ENCODE measurements around the gene DCP1A. TPM values are rescaled to one million over a fixed set of nuclear protein-coding genes. Genes with fewer than 3 reads are reported as not detected.
"Not testable (repeated sequence)": the region's sequence is repeated elsewhere in the genome, so short reads cannot be mapped to it uniquely, and the experiment has no call there.

DCP1A gene
- total and polyA plus RNA-seq, 8 donors: 18.7 to 37.3 (median 32.9) TPM

DNA sequence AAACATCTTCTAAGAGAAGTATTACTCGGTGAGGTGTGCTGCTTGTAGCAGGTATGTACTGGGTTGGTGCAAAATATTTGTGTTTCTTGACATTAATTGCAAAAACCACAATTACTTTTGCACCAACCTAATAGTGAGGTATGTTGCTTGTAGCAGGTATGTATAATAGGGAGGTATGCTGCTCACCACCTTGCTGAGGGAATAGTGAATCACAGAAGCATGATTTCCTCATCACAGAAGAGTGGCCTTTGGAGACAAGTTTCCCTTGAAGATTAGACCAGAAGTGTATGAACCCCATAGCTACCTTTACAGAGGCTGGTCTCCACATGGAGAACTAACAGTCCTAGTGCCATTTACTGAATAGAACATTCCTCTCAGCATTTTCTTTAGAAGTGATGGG is 15.5 kb downstream of the DCP1A start:
- TF ChIP-seq, protein P1, sequence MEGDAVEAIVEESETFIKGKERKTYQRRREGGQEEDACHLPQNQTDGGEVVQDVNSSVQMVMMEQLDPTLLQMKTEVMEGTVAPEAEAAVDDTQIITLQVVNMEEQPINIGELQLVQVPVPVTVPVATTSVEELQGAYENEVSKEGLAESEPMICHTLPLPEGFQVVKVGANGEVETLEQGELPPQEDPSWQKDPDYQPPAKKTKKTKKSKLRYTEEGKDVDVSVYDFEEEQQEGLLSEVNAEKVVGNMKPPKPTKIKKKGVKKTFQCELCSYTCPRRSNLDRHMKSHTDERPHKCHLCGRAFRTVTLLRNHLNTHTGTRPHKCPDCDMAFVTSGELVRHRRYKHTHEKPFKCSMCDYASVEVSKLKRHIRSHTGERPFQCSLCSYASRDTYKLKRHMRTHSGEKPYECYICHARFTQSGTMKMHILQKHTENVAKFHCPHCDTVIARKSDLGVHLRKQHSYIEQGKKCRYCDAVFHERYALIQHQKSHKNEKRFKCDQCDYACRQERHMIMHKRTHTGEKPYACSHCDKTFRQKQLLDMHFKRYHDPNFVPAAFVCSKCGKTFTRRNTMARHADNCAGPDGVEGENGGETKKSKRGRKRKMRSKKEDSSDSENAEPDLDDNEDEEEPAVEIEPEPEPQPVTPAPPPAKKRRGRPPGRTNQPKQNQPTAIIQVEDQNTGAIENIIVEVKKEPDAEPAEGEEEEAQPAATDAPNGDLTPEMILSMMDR (IDR thresholded peaks at IDR 0.05): no peak
- H3K4me3 ChIP-seq: no peak overlapping the region
- no peaks in the 10 kb centered on the region for H3K27me3 ChIP-seq
- H3K27ac ChIP-seq: no peak overlapping the region
- H3K9me3 ChIP-seq: no peaks in the 10 kb centered on the region
- ATAC-seq: no peak
- intact Hi-C loops (cut with DNase I): no loop called here
- no peak for DNase-seq
- H3K4me1 ChIP-seq: peaks cover 0 to 21% of the 10 kb centered on the region in 2 donors
- H3K36me3 ChIP-seq: peaks cover 0 to 54% of the 10 kb centered on the region in 2 donors

DNA sequence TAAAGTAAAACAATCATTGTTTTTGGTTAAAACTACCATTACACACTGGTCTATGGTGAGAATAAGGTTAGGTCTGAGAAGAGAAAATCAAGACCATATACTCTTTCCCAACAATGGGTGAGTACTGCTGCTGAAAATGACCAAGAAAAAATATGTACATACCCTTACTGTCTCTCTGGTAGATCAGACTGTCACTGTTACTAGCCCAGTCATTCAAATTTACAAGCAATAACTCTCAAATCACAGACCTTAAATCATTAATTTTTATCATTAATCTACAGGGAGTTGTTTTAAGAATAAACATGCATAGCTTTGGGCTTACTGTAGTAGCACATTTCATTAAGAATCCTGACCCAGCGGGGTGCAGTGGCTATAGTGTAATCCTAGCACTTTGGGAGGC is 17.4 kb downstream of the DCP1A start:
- peaks cover 0 to 44% of the 10 kb centered on the region in 2 donors for H3K36me3 ChIP-seq
- ATAC-seq (no peak), DNase-seq (no peak)
- H3K9me3 ChIP-seq: no peaks in the 10 kb centered on the region
- H3K4me3 ChIP-seq: no peak overlapping the region
- no peak overlapping the region for H3K27ac ChIP-seq
- TF ChIP-seq, protein P1 (IDR thresholded peaks at IDR 0.05): no peak
- intact Hi-C loops (cut with DNase I): no loop called here
- peaks cover 0 to 29% of the 10 kb centered on the region in 2 donors for H3K4me1 ChIP-seq
- H3K27me3 ChIP-seq: no peaks in the 10 kb centered on the region

DNA sequence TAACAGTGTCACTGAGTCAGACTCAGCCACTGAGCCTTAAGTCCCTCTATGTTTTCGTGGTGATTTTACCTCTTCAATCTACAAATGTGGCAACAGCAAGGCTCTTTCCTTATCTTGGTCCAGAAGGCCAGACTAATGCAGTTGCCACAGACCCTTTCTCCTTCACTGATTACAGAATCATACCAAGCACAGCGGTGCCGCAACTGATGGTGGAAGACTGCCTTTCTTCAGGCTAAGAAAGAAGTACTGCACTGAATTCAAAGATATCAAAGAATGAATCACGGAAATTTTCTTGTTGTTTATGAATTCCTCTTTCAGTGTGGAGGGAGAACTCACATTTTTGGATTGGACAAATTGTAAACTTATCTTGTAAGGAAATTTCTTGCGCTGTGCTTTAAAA is 18.6 kb downstream of the DCP1A start:
- peaks cover 0 to 32% of the 10 kb centered on the region in 2 donors for H3K36me3 ChIP-seq
- peak overlapping the region in 1 of 2 donors; percentile 49 for H3K27ac ChIP-seq
- no peaks in the 10 kb centered on the region for H3K27me3 ChIP-seq
- H3K9me3 ChIP-seq: no peaks in the 10 kb centered on the region
- intact Hi-C loops (cut with DNase I): no loop called here
- ATAC-seq: peak; percentile 22
- DNase-seq: no peak
- TF ChIP-seq, protein P1 (IDR thresholded peaks at IDR 0.05): no peak
- no peak overlapping the region for H3K4me3 ChIP-seq
- peaks cover 0 to 36% of the 10 kb centered on the region in 2 donors for H3K4me1 ChIP-seq

DNA sequence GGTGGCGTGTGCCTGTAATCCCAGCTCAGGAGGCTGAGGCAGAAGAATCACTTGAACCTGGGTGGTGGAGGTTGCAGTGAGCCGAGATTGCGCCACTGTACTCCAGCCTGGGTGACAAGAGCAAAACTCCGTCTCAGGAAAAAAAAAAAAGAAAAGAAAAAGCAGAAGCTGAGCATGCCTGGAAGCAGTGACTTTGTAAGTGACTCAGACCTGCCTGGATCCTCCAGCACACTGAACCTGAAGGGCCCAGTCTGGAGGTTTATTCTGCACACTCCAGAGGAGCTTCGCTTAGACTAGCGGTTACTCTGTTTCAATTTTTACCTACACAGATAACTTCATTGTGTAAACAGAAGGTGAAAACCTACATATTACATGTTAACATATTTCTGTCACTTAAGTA is 19.4 kb downstream of the DCP1A start:
- intact Hi-C loops (cut with DNase I); H3K4me3 ChIP-seq; H3K9me3 ChIP-seq; H3K27me3 ChIP-seq: not testable (repeated sequence)
- Histone ChIP-seq H3K27ac (peak overlapping the region in 1 of 2 donors; percentile 49), H3K4me1 (peaks cover 0 to 36% of the 10 kb centered on the region in 2 donors), H3K36me3 (peaks cover 0 to 25% of the 10 kb centered on the region in 2 donors)
- DNase-seq: peak in 1 of 4 donors; percentile 42
- ATAC-seq: peak; percentile 90

DNA sequence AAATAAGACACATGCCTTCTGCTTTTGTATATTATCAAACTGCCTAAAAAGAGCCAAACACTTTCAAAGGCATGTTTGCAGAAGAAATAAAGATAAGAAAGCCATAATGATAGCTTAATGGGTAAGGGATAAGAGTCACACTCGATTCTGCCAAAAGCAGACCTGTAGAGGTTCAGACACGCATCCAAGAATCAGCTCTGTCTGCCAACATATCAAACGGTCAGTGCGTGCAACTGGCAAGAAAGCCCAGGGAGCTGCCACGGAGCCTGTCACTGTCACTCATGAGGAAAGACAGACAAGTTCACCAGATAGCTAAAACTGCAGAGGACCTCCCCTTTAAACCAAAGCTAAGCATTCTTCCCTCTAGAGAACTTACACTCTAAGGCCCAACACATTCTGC is 23.2 kb downstream of the DCP1A start:
- ATAC-seq: no peak
- intact Hi-C loops (cut with DNase I): no loop called here

More for the DNA sequence above, 23.2 kb downstream of the DCP1A start:
- no peak overlapping the region for H3K27ac ChIP-seq
- no peak for DNase-seq
- TF ChIP-seq, protein P1 (IDR thresholded peaks at IDR 0.05): no peak
- H3K27me3 ChIP-seq: no peaks in the 10 kb centered on the region
- H3K4me3 ChIP-seq: no peak overlapping the region
- no peaks in the 10 kb centered on the region for H3K9me3 ChIP-seq
- H3K36me3 ChIP-seq: peaks cover 0 to 24% of the 10 kb centered on the region in 2 donors
- H3K4me1 ChIP-seq: peaks cover 3 to 44% of the 10 kb centered on the region in 2 donors

Data from left lung (tissue), 10 donors.